Smooth muscle cell (in vitro differentiated cells): ENCODE results near the gene SLC15A3. TPM values are rescaled to one million over a fixed set of nuclear protein-coding genes. Genes with fewer than 3 reads are reported as not detected.

Source experiments
- DNase-seq: peaks from one replicate; lab custom pipeline; 2025; ENCODE audit not compliant: unreplicated experiment; lab: John Stamatoyannopoulos, UW
- H2AFZ ChIP-seq: fragments of 200-600 bp; sonication (generic); 2 replicates; pipeline ENCODE4 v1.6.0; 2016; ENCODE audit warnings: antibody characterized with exemption, low read depth, mild to moderate bottlenecking
- H3F3A ChIP-seq: fragments of 200-600 bp; sonication (generic); 2 replicates; pipeline ENCODE4 v1.6.0; 2017; ENCODE audit warnings: antibody characterized with exemption, low read depth
- H3K27ac ChIP-seq: fragments of 200-600 bp; sonication (generic); 2 replicates; pipeline ENCODE4 v1.5.1; 2016; ENCODE audit warnings: low read depth, mild to moderate bottlenecking
- H3K27me3 ChIP-seq: fragments of 200-600 bp; sonication (generic); 2 replicates; pipeline ENCODE4 v1.6.1; 2016; ENCODE audit warnings: low read depth, mild to moderate bottlenecking
- H3K36me3 ChIP-seq: fragments of 200-600 bp; sonication (generic); 2 replicates; pipeline ENCODE4 v1.5.1; 2016; ENCODE audit warnings: low read depth
- H3K4me1 ChIP-seq: fragments of 200-600 bp; sonication (generic); 2 replicates; pipeline ENCODE4 v1.5.1; 2016; ENCODE audit warnings: low read depth
- H3K4me2 ChIP-seq: fragments of 200-600 bp; sonication (generic); 2 replicates; pipeline ENCODE4 v1.6.0; 2016; ENCODE audit warnings: mild to moderate bottlenecking
- H3K4me3 ChIP-seq: fragments of 200-600 bp; sonication (generic); 2 replicates; pipeline ENCODE4 v1.5.1; 2016; ENCODE audit warnings: mild to moderate bottlenecking
- H3K79me2 ChIP-seq: fragments of 200-600 bp; sonication (generic); 2 replicates; pipeline ENCODE4 v1.6.0; 2016; ENCODE audit warnings: low read depth, mild to moderate bottlenecking
- H3K9ac ChIP-seq: fragments of 200-600 bp; sonication (generic); 2 replicates; pipeline ENCODE4 v1.6.0; 2016; ENCODE audit warnings: low read depth
- H3K9me3 ChIP-seq: fragments of 200-600 bp; sonication (generic); replicated peaks from 2 replicates; pipeline ENCODE4 v1.5.1; 2016; ENCODE audit warnings: low read depth
- H4K20me1 ChIP-seq: fragments of 200-600 bp; sonication (generic); 2 replicates; pipeline ENCODE4 v1.6.0; 2016; ENCODE audit warnings: low read depth
- WGBS: methylation state at CpG from one replicate; pipeline ENCODE4 v1.1.7; 2016; ENCODE audit warnings: low lambda C conversion rate; 5-methylcytosine and 5-hydroxymethylcytosine counted together
- polyA plus RNA-seq: library from polyadenylated mRNA; unstranded; fragments of >200 nt; fragmentation: Nextera tagmentation; extraction: Ambion mirVana; gene quantifications from 2 replicates; pipeline ENCODE4 v1.2.1, GENCODE V29; 2016
- total RNA-seq: library from RNA; depleted of rRNA; stranded (reverse); fragments of >200 nt; gene quantifications from 2 replicates; pipeline ENCODE4 v1.2.3, GENCODE V29; 2014
- TF ChIP-seq, protein P1 (sequence below): fragments of 200-600 bp; sonication (generic); IDR thresholded peaks from 2 replicates; pipeline ENCODE4 v1.5.1; 2017; ENCODE audit warnings: borderline replicate concordance, mild to moderate bottlenecking, antibody characterized with exemption; ENCODE audit not compliant: insufficient read depth, poor library complexity, severe bottlenecking

The SLC15A3 gene
- total and polyA plus RNA-seq, 2 experiments from 2014 or later: 0.27 to 0.33 TPM

DNA sequence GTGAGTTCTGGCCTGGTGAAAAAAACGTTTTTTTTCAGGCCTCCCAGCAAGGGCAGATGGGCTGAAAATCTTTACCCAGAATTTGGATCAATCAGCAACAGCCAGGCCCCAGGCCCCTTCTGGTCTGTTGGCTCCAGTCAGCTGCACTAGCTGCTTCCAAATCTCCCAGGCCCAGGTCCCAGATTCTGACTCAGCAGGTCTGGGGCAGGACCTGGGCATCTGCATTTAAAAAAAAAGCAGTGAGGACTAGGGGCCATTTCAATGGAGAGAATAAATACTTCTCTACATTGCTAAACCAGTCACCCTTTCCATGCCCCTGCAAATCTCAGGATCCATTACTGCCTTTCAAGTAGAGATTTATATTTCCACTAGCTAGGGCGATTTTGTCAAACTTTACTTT lies 4.3 kb downstream of the SLC15A3 start:
- peaks cover 6% of the 10 kb centered on the region for H3K4me1 ChIP-seq
- no peaks in the 10 kb centered on the region for H4K20me1 ChIP-seq
- H3K27me3 ChIP-seq: peaks cover 40% of the 10 kb centered on the region
- TF ChIP-seq, protein P1, sequence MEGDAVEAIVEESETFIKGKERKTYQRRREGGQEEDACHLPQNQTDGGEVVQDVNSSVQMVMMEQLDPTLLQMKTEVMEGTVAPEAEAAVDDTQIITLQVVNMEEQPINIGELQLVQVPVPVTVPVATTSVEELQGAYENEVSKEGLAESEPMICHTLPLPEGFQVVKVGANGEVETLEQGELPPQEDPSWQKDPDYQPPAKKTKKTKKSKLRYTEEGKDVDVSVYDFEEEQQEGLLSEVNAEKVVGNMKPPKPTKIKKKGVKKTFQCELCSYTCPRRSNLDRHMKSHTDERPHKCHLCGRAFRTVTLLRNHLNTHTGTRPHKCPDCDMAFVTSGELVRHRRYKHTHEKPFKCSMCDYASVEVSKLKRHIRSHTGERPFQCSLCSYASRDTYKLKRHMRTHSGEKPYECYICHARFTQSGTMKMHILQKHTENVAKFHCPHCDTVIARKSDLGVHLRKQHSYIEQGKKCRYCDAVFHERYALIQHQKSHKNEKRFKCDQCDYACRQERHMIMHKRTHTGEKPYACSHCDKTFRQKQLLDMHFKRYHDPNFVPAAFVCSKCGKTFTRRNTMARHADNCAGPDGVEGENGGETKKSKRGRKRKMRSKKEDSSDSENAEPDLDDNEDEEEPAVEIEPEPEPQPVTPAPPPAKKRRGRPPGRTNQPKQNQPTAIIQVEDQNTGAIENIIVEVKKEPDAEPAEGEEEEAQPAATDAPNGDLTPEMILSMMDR: no peak
- 23% methylated on average over 2 of the region's 2 CpGs for WGBS
- DNase-seq: no peak
- no peak overlapping the region for H3K4me3 ChIP-seq
- H3K36me3 ChIP-seq: no peaks in the 10 kb centered on the region
- H3K9ac ChIP-seq: no peak overlapping the region
- no peaks in the 10 kb centered on the region for H3F3A ChIP-seq
- H2AFZ ChIP-seq: no peak overlapping the region
- H3K27ac ChIP-seq: no peak overlapping the region
- H3K79me2 ChIP-seq: no peaks in the 10 kb centered on the region
- no peaks in the 10 kb centered on the region for H3K9me3 ChIP-seq
- no peak overlapping the region for H3K4me2 ChIP-seq

GRCh38 chr11:60946601-60947264 lies 5.2 kb downstream of the SLC15A3 start:
- H3K36me3 ChIP-seq: no peaks in the 10 kb centered on the region
- H3F3A ChIP-seq: no peaks in the 10 kb centered on the region
- H3K9ac ChIP-seq: no peak overlapping the region
- no peak overlapping the region for H3K4me3 ChIP-seq
- DNase-seq: no peak
- no peak overlapping the region for H3K27ac ChIP-seq
- peaks cover 30% of the 10 kb centered on the region for H3K27me3 ChIP-seq
- no peaks in the 10 kb centered on the region for H3K9me3 ChIP-seq
- H4K20me1 ChIP-seq: no peaks in the 10 kb centered on the region
- WGBS: 90% methylated on average over 15 of the region's 15 CpGs
- TF ChIP-seq, protein P1: no peak
- H3K4me2 ChIP-seq: no peak overlapping the region
- no peak overlapping the region for H2AFZ ChIP-seq
- no peaks in the 10 kb centered on the region for H3K79me2 ChIP-seq
- H3K4me1 ChIP-seq: no peaks in the 10 kb centered on the region

GRCh38 chr11:60945295-60945667 lies 6.7 kb downstream of the SLC15A3 start:
- no peak for DNase-seq
- Histone ChIP-seq H3K9ac (no peak overlapping the region), H3K36me3 (no peaks in the 10 kb centered on the region), H3K4me1 (no peaks in the 10 kb centered on the region), H4K20me1 (no peaks in the 10 kb centered on the region), H3K4me3 (no peak overlapping the region), H3K4me2 (no peak overlapping the region), H3K9me3 (no peaks in the 10 kb centered on the region), H3F3A (no peaks in the 10 kb centered on the region), H3K27ac (no peak overlapping the region), H3K79me2 (no peaks in the 10 kb centered on the region), H3K27me3 (peaks cover 17% of the 10 kb centered on the region), H2AFZ (no peak overlapping the region)
- 82% methylated on average over 5 of the region's 5 CpGs for WGBS
- TF ChIP-seq, protein P1: no peak
